Lung (tissue), 12 donors: ENCODE data around the gene PCDH9. TPM values are rescaled to one million over a fixed set of nuclear protein-coding genes. Genes with fewer than 3 reads are reported as not detected.
A peak's percentile ranks its signal among the peaks of the same experiment; 100 is the strongest.

Experiments
- ATAC-seq: fragments of 200-7000 bp; cut with Tn5 transposase; one replicate; pipeline ENCODE4 v1.9.1; 2020; ENCODE audit warnings: moderate number of reproducible peaks; ENCODE audit not compliant: insufficient read depth, low FRiP score
- DNase-seq, 3 donors: peaks; one replicate each; pipeline ENCODE4 v3.0.0-alpha.2; 2013 to 2017
- H3K27ac ChIP-seq, 2 donors: one replicate each; pipeline ENCODE4 v1.5.1; 2013; ENCODE audit warnings: mild to moderate bottlenecking in 2 of 2, moderate library complexity in 2 of 2, control low read depth in 1 of 2, inconsistent platforms in 1 of 2, low read depth in 1 of 2, low read length in 1 of 2
- H3K27me3 ChIP-seq, 3 donors: one replicate each; pipeline ENCODE4 v1.5.1; 2013; ENCODE audit warnings: low read length in 2 of 3; ENCODE audit not compliant: control insufficient read depth in 3 of 3, insufficient read depth in 3 of 3
- H3K36me3 ChIP-seq, 4 donors: one replicate each; pipeline ENCODE4 v1.5.1; 2013; ENCODE audit warnings: low read length in 4 of 4, mild to moderate bottlenecking in 1 of 4, moderate library complexity in 1 of 4; ENCODE audit not compliant: control insufficient read depth in 4 of 4, insufficient read depth in 4 of 4
- H3K4me1 ChIP-seq, 5 donors: one replicate each; pipeline ENCODE4 v1.5.1; 2013; ENCODE audit warnings: low read length in 5 of 5, mild to moderate bottlenecking in 2 of 5, moderate library complexity in 1 of 5; ENCODE audit not compliant: control insufficient read depth in 5 of 5, insufficient read depth in 5 of 5
- H3K4me3 ChIP-seq: one replicate; pipeline ENCODE4 v1.5.1; 2013; ENCODE audit warnings: mild to moderate bottlenecking, control low read depth, moderate library complexity
- H3K9ac ChIP-seq, 2 donors: one replicate each; pipeline ENCODE4 v1.5.1; 2013; ENCODE audit warnings: low read length in 2 of 2, control low read depth in 1 of 2; ENCODE audit not compliant: insufficient read depth in 1 of 2
- H3K9me3 ChIP-seq, 4 donors: one replicate each; pipeline ENCODE4 v1.5.1; 2013; ENCODE audit warnings: low read length in 3 of 4, mild to moderate bottlenecking in 1 of 4, moderate library complexity in 1 of 4; ENCODE audit not compliant: control insufficient read depth in 4 of 4, insufficient read depth in 3 of 4
- CTCF ChIP-seq: IDR thresholded peaks from 2 replicates; pipeline ENCODE4 v1.5.1; 2012; ENCODE audit warnings: mild to moderate bottlenecking; ENCODE audit errors: control extremely low read depth, extremely low read depth
- whole genome bisulfite sequencing, 2 donors: extraction: QIAGEN DNeasy Blood & Tissue Kit; methylation state at CpG; one replicate each; pipeline ENCODE4 v1.1.7; 2013; 5-methylcytosine and 5-hydroxymethylcytosine counted together
- polyA plus RNA-seq, 2 donors: library from polyadenylated mRNA; stranded (reverse); fragments of 200-250 nt; gene quantifications; one replicate each; pipeline ENCODE4 v1.2.1, GENCODE V29; 2013
- total RNA-seq, 2 donors: library from RNA; depleted of rRNA in 1 of 2; stranded (reverse); fragments of >200 nt in 1 of 2; gene quantifications; one replicate each; pipeline ENCODE4 v1.2.1, GENCODE V29; 2014 to 2021
- donor health status: control.
- donor health status: control.
- donor health status: Bipolar disorder and iron deficiency.
- donor health status: healthy.
- donor health status: DM: yes; HTN: yes; CAD: no.

The PCDH9 gene
- total and polyA plus RNA-seq, 4 donors: 0.68 to 22.2 (median 4.1) TPM

- TF ChIP-seq CTCF: no peak
- WGBS, 2 donors: 85 to 96% methylated on average over 1 of the region's 1 CpG
- Histone ChIP-seq H3K9me3 (peaks cover 0 to 1% (median 0%) of the 10 kb centered on the region in 4 donors), H3K27me3 (no peaks in the 10 kb centered on the region), H3K27ac (no peak overlapping the region), H3K36me3 (no peaks in the 10 kb centered on the region), H3K4me3 (no peak overlapping the region), H3K4me1 (peaks cover 0 to 16% (median 3%) of the 10 kb centered on the region in 5 donors), H3K9ac (no peak overlapping the region)
- ATAC-seq (no peak), DNase-seq (peak in 2 of 3 donors; percentile 21)
Observed at GRCh38 chr13:66809485-66809884, 420.7 kb downstream of the PCDH9 start.

- H3K4me3 ChIP-seq: no peak overlapping the region
- ATAC-seq (no peak), DNase-seq (peak in 2 of 3 donors; percentile 60 to 65)
- H3K4me1 ChIP-seq: peaks cover 0 to 26% (median 3%) of the 10 kb centered on the region in 5 donors
- H3K27me3 ChIP-seq: no peaks in the 10 kb centered on the region
- H3K36me3 ChIP-seq: no peaks in the 10 kb centered on the region
- no peak for TF ChIP-seq CTCF
- no peak overlapping the region for H3K27ac ChIP-seq
- WGBS, 2 donors: 76 to 88% methylated on average over 1 of the region's 1 CpG
- H3K9ac ChIP-seq: no peak overlapping the region
- peaks cover 0 to 1% (median 0%) of the 10 kb centered on the region in 4 donors for H3K9me3 ChIP-seq
Observed at GRCh38 chr13:66807251-66807650, 422.9 kb downstream of the PCDH9 start.

DNA sequence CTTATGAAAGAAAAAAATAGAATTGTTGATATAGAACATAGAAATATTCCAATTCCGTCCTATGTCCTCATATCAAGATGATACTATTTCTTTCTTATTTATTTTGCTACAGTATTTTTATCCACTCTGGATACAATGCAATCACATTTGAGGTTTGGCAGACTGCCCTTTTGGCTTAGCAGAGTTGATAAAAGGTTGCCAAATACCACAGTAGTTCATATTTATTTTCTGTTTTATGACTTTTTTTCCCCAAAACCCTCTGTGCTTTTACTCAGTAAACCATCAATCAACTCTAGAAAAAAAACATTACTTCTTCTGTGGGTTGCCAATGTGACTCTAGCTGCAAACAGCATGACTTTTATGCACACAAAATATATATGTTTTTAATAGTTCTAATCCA lies 424.5 kb downstream of the PCDH9 start:
- no peak for TF ChIP-seq CTCF
- no peaks in the 10 kb centered on the region for H3K36me3 ChIP-seq
- H3K4me1 ChIP-seq: peaks cover 0 to 26% (median 3%) of the 10 kb centered on the region in 5 donors
- 35 to 61% methylated on average over 1 of the region's 1 CpG for WGBS, 2 donors
- no peak overlapping the region for H3K4me3 ChIP-seq
- H3K9ac ChIP-seq: no peak overlapping the region
- no peaks in the 10 kb centered on the region for H3K27me3 ChIP-seq
- H3K27ac ChIP-seq: no peak overlapping the region
- ATAC-seq (no peak), DNase-seq (peak; percentile 44 to 89 (median 88))
- H3K9me3 ChIP-seq: no peaks in the 10 kb centered on the region

DNA sequence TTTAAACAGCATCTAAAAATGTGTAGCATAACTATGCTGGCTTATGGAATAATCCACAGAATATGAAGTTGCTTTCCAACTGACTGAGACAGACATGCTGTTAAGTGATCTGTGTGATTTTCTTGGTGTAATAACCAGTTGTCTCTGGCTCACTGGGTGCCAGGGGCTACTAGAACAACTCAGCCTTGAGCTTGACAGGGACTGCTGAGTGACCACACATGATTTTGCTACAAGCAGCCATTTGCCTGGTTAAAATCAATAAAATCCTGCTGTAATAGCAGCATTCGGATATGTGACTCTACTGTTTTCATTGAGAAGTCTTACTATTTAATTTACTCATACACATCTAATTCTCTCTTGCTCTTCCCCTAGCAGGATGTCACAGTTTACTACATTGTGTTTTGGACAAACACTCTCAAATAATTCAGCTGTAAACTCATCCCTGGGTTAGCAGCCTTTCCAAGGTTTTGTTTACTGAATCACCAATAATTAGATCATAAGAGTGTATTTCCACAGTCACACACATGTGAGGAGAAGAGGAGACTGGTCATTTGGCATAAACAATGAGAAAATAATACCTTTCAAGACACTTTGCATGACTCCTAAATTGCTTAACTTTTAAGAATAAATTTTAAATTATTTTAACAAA lies 426.2 kb downstream of the PCDH9 start:
- DNase-seq: peak; percentile 13 to 26 (median 24)
- no peaks in the 10 kb centered on the region for H3K36me3 ChIP-seq
- peaks cover 0 to 26% (median 3%) of the 10 kb centered on the region in 5 donors for H3K4me1 ChIP-seq
- no peak for TF ChIP-seq CTCF
- no peak overlapping the region for H3K9ac ChIP-seq
- no peak for ATAC-seq
- no peak overlapping the region for H3K4me3 ChIP-seq
- WGBS, 2 donors: 63 to 64% methylated on average over 1 of the region's 1 CpG
- H3K27ac ChIP-seq: no peak overlapping the region
- H3K27me3 ChIP-seq: no peaks in the 10 kb centered on the region
- H3K9me3 ChIP-seq: no peaks in the 10 kb centered on the region
